ENCODE data around the gene ZNF563. TPM values are rescaled to one million over a fixed set of nuclear protein-coding genes. Genes with fewer than 3 reads are reported as not detected.

The ZNF563 gene
- total and polyA plus RNA-seq, 2 of the 8 experiments (the other 6 are each of a cell fraction or from before 2014, with no cell fraction given), result 0.91 to 2.3 TPM

- TF ChIP-seq TEAD4 (IDR thresholded peaks at IDR 0.05; ENCODE audit: low read depth, low read length) (no peak), TAF7 (optimal IDR thresholded peaks at IDR 0.05; ENCODE audit: borderline replicate concordance, low read depth, low read length) (no peak), E2F6 (IDR thresholded peaks at IDR 0.05) (peak; percentile 66; the same call in 1 of the 2 replicates), EP300 (IDR thresholded peaks at IDR 0.05; ENCODE audit: borderline replicate concordance in 1 of 2, low read depth in 2 of 2, low read length in 2 of 2) (no peak), CBX5 (IDR thresholded peaks at IDR 0.05; ENCODE audit: low read depth, low read length) (no peak), USF2 (IDR thresholded peaks at IDR 0.05; ENCODE audit: low read length) (no peak), BCL11A (IDR thresholded peaks at IDR 0.05; ENCODE audit: low read depth in 2 of 2, low read length in 2 of 2) (no peak), POLR2AphosphoS5 (IDR thresholded peaks at IDR 0.05; ENCODE audit: low read depth, low read length) (peak; percentile 87), KDM4A (IDR thresholded peaks at IDR 0.05; ENCODE audit: low read depth, low read length, severe bottlenecking) (peak; percentile 83), TAF1 (IDR thresholded peaks at IDR 0.05; ENCODE audit: low read depth, low read length) (peak; percentile 82), RBBP5 (IDR thresholded peaks at IDR 0.05; ENCODE audit: borderline replicate concordance, low read depth, low read length) (peak; percentile 72; the same call in 1 of the 2 replicates), RAD21 (IDR thresholded peaks at IDR 0.05 in 1 of 2, conservative IDR thresholded peaks at IDR 0.05 in 1 of 2; ENCODE audit: low read depth in 2 of 2, low read length in 2 of 2) (peak; percentile 64 to 71; a peak in 3 of 4 replicates), HDAC2 (IDR thresholded peaks at IDR 0.05; ENCODE audit: borderline replicate concordance in 1 of 2, low read depth in 2 of 2, low read length in 2 of 2) (0 out of 4 replicates have a peak, but pooled peaks of 1 of the 2 experiments have one; percentile 38), POLR2A (IDR thresholded peaks at IDR 0.05; ENCODE audit: control extremely low read depth in 1 of 2, low read depth in 2 of 2, low read length in 2 of 2) (peak; percentile 74 to 88), KDM5A (IDR thresholded peaks at IDR 0.05; ENCODE audit: low read length) (no peak), SRF (IDR thresholded peaks at IDR 0.05; ENCODE audit: low read depth, low read length) (no peak), CTBP2 (IDR thresholded peaks at IDR 0.05; ENCODE audit: borderline replicate concordance, insufficient read depth, insufficient read length, low read length) (no peak), ASH2L (IDR thresholded peaks at IDR 0.05; ENCODE audit: low read length) (no peak), SIRT6 (IDR thresholded peaks at IDR 0.05; ENCODE audit: low read length) (no peak), RXRA (IDR thresholded peaks at IDR 0.05; ENCODE audit: insufficient read depth, low read depth, low read length) (no peak), RFX5 (IDR thresholded peaks at IDR 0.05; ENCODE audit: borderline replicate concordance, low read depth, low read length) (no peak)
These were observed 32.1 kb upstream of the ZNF563 start, which contains the start of gene ZNF442 (continued) for GRCh38 chr19:12365236-12366162.
